HepG2 (cell line): ENCODE data around the gene NRG2. TPM values are rescaled to one million over a fixed set of nuclear protein-coding genes. Genes with fewer than 3 reads are reported as not detected.

ENCODE experiments used
- ATAC-seq: fragments of 200-7000 bp; cut with Tn5 transposase; 3 replicates; pipeline ENCODE4 v1.9.1; 2020; ENCODE audit warnings: mild to moderate bottlenecking, moderate library complexity
- BruUV-seq: library from RNA; stranded (reverse); fragments of 400-500 nt; replicated peaks from 2 replicates; lab custom pipeline; 2021; lab: Mats Ljungman, UMichigan
- CTCF ChIA-PET: fragments of 300-600 bp; formaldehyde crosslinking; extraction: SDS; loops from one replicate; lab custom pipeline; 2021; ENCODE audit warnings: low total read pairs, inconsistent platforms, low intra/inter-chr PET ratio; lab: Yijun Ruan, JAX
- POLR2A ChIA-PET: fragments of 350-600 bp; sonication (Branson Sonifier 250); formaldehyde crosslinking; loops from one replicate; lab custom pipeline; 2020; ENCODE audit warnings: antibody characterized with exemption, inconsistent platforms; lab: Yijun Ruan, JAX
- DNase-seq: peaks from one replicate; pipeline ENCODE4 v3.0.0-alpha.2; 2015; ENCODE audit warnings: low spot score
- FAIRE-seq: peaks from 3 replicates; lab custom pipeline; 2011; peaks lifted over from hg19 to GRCh38; lab: Jason Lieb, UNC
- H2AFZ ChIP-seq: one replicate; pipeline ENCODE4 v1.6.1; 2011; ENCODE audit warnings: low read length, inconsistent platforms
- H3K27ac ChIP-seq: fragments of 300-600 bp; 3 replicates; pipeline ENCODE4 v1.8.0; 2011; ENCODE audit warnings: mixed run types, mild to moderate bottlenecking, mixed read lengths, low read length, inconsistent platforms; ENCODE audit not compliant: insufficient read depth; ENCODE audit errors: extremely low read length
- H3K27me3 ChIP-seq, 2 experiments: fragments of 200-600 bp in 1 of 2; 2 replicates in 1 of 2; 3 replicates in 1 of 2; pipeline versions ENCODE4 v1.6.0 to v1.8.0; 2011; ENCODE audit warnings: low read length in 2 of 2, mild to moderate bottlenecking in 2 of 2, moderate library complexity in 2 of 2, inconsistent platforms in 1 of 2; ENCODE audit not compliant: insufficient read depth in 2 of 2, control insufficient read depth in 1 of 2
- H3K36me3 ChIP-seq, 2 experiments: fragments of 200-600 bp in 1 of 2; replicated peaks in 1 of 2; 2 replicates in 1 of 2; 3 replicates in 1 of 2; pipeline versions ENCODE4 v1.5.1 to v1.8.0; 2011; ENCODE audit warnings: low read length in 2 of 2, inconsistent platforms in 1 of 2; ENCODE audit not compliant: insufficient read depth in 2 of 2, control insufficient read depth in 1 of 2
- H3K4me1 ChIP-seq: 2 replicates; pipeline ENCODE4 v1.5.1; 2012; ENCODE audit warnings: low read length, inconsistent platforms; ENCODE audit not compliant: insufficient read depth
- H3K4me2 ChIP-seq: 2 replicates; pipeline ENCODE4 v1.6.0; 2011; ENCODE audit warnings: low read depth, low read length, inconsistent platforms
- H3K4me3 ChIP-seq, 3 experiments: fragments of 200-600 bp in 1 of 3; sonication (generic), shearing (Covaris generic) in 1 of 3; replicated peaks in 1 of 3; 2 replicates each; pipeline ENCODE4 v1.5.1; 2011 to 2016; ENCODE audit warnings: low read length in 3 of 3, inconsistent platforms in 2 of 3, low read depth in 2 of 3, mild to moderate bottlenecking in 2 of 3, control low read depth in 1 of 3, mixed read lengths in 1 of 3; ENCODE audit not compliant: insufficient read depth in 1 of 3
- H3K79me2 ChIP-seq: one replicate; pipeline ENCODE4 v1.6.1; 2011; ENCODE audit warnings: low read length, inconsistent platforms; ENCODE audit not compliant: insufficient read depth
- H3K9ac ChIP-seq: 2 replicates; pipeline ENCODE4 v1.6.0; 2011; ENCODE audit warnings: mild to moderate bottlenecking, low read depth, low read length, inconsistent platforms; ENCODE audit not compliant: insufficient read depth
- H3K9me3 ChIP-seq: 2 replicates; pipeline ENCODE4 v1.5.1; 2012; ENCODE audit warnings: mild to moderate bottlenecking, low read length
- H4K20me1 ChIP-seq: 2 replicates; pipeline ENCODE4 v1.6.0; 2011; ENCODE audit warnings: inconsistent platforms, mild to moderate bottlenecking, low read length, moderate library complexity; ENCODE audit not compliant: insufficient read depth
- ESRRA ChIP-seq: sonication (generic); formaldehyde crosslinking; IDR thresholded peaks from 2 replicates; pipeline ENCODE4 v1.5.1; 2020; ENCODE audit warnings: mild to moderate bottlenecking, low read depth, missing genetic modification reagents
- FOSL2 ChIP-seq: sonication (generic); formaldehyde crosslinking; IDR thresholded peaks from 2 replicates; pipeline ENCODE4 v1.4.0; 2020; ENCODE audit warnings: missing genetic modification reagents
- HNF4A ChIP-seq: sonication (generic); formaldehyde crosslinking; IDR thresholded peaks from 2 replicates; pipeline ENCODE4 v1.4.0; 2020; ENCODE audit warnings: missing genetic modification reagents
- ISL2 ChIP-seq: sonication (generic); formaldehyde crosslinking; IDR thresholded peaks from 2 replicates; pipeline ENCODE4 v1.5.0; 2020; ENCODE audit warnings: missing genetic modification reagents
- MAFK ChIP-seq, 2 experiments: IDR thresholded peaks in 1 of 2; conservative IDR thresholded peaks in 1 of 2; 2 replicates each; pipeline ENCODE4 v1.6.1; 2011; ENCODE audit warnings: improper control_type of control experiment in 2 of 2, low read length in 2 of 2
- NPAS2 ChIP-seq: sonication (generic); formaldehyde crosslinking; IDR thresholded peaks from 2 replicates; pipeline ENCODE4 v1.8.0; 2022; ENCODE audit warnings: mild to moderate bottlenecking, missing genetic modification reagents, borderline replicate concordance
- XBP1 ChIP-seq: sonication (generic); formaldehyde crosslinking; IDR thresholded peaks from 2 replicates; pipeline ENCODE4 v1.5.0; 2020; ENCODE audit warnings: missing genetic modification reagents
- ZBTB8A ChIP-seq: sonication (generic); formaldehyde crosslinking; IDR thresholded peaks from 2 replicates; pipeline ENCODE4 v1.4.0; 2020; ENCODE audit warnings: mild to moderate bottlenecking, low read depth, missing genetic modification reagents, borderline replicate concordance
- ZFP62 ChIP-seq: sonication (generic); formaldehyde crosslinking; IDR thresholded peaks from 2 replicates; pipeline ENCODE4 v1.4.0; 2020; ENCODE audit warnings: missing genetic modification reagents
- ZNF264 ChIP-seq: sonication (generic); formaldehyde crosslinking; IDR thresholded peaks from 2 replicates; pipeline ENCODE4 v1.4.0; 2020; ENCODE audit warnings: missing genetic modification reagents
- ZNF563 ChIP-seq: sonication (generic); formaldehyde crosslinking; IDR thresholded peaks from 2 replicates; pipeline ENCODE4 v1.8.0; 2022; ENCODE audit warnings: mild to moderate bottlenecking, moderate library complexity, missing genetic modification reagents
- ZNF672 ChIP-seq: sonication (generic); formaldehyde crosslinking; IDR thresholded peaks from 2 replicates; pipeline ENCODE4 v1.8.1; 2022; ENCODE audit warnings: missing genetic modification reagents
- WGBS: methylation state at CpG from one replicate; pipeline ENCODE4 v1.1.6; 2017; ENCODE audit warnings: low lambda C conversion rate; 5-methylcytosine and 5-hydroxymethylcytosine counted together
- in situ Hi-C: cut with HindIII; loops from 2 replicates; pipeline ENCODE4 v1.10.0; 2017; ENCODE audit warnings: low pct_unique_long_range_greater_than_20kb; ENCODE audit not compliant: extremely low pct_ligation_motif_present
- intact Hi-C: fragments of 100-400 bp; cut with micrococcal nuclease; formaldehyde crosslinking; loops from one replicate; pipeline ENCODE4 v1.10.0; 2022; ENCODE audit not compliant: unreplicated experiment
- polyA plus RNA-seq, 8 experiments: library from polyadenylated mRNA; depleted of rRNA in 3 of 8; stranded (reverse) in 7 of 8; unstranded in 1 of 8; fragments of >200 nt; fragmentation: Illumina TruSeq in 4 of 8; extraction: Trizol in 4 of 8; gene quantifications; 2 replicates each; pipeline versions ENCODE4 v1.2.1 to v1.2.3, GENCODE V29; 2011 to 2016; ENCODE audit warnings: low read depth in 4 of 8, missing spikeins in 1 of 8, mixed read lengths in 1 of 8; ENCODE audit not compliant: insufficient read depth in 1 of 8
- total RNA-seq, 5 experiments: library from RNA; depleted of rRNA; stranded (reverse); fragments of >200 nt; fragmentation: Illumina TruSeq; extraction: Trizol; gene quantifications; 2 replicates each; pipeline ENCODE4 v1.2.3, GENCODE V29; 2016; ENCODE audit warnings: low read depth in 1 of 5
- TF ChIP-seq, protein P1 (sequence below): sonication (generic); formaldehyde crosslinking; IDR thresholded peaks from 2 replicates; pipeline ENCODE4 v1.8.1; 2023; ENCODE audit warnings: mild to moderate bottlenecking, missing genetic modification reagents
- TF ChIP-seq, protein P2 (sequence below): sonication (generic); formaldehyde crosslinking; IDR thresholded peaks from 2 replicates; pipeline ENCODE4 v1.4.0; 2020; ENCODE audit warnings: missing genetic modification reagents
- TF ChIP-seq, protein P3 (sequence below): sonication (generic); formaldehyde crosslinking; IDR thresholded peaks from 2 replicates; pipeline ENCODE4 v1.5.0; 2020; ENCODE audit warnings: missing genetic modification reagents

The NRG2 gene
- total and polyA plus RNA-seq, 2 of the 13 experiments (the other 11 are each of a cell fraction or from before 2014, with no cell fraction given), result not detected

DNA sequence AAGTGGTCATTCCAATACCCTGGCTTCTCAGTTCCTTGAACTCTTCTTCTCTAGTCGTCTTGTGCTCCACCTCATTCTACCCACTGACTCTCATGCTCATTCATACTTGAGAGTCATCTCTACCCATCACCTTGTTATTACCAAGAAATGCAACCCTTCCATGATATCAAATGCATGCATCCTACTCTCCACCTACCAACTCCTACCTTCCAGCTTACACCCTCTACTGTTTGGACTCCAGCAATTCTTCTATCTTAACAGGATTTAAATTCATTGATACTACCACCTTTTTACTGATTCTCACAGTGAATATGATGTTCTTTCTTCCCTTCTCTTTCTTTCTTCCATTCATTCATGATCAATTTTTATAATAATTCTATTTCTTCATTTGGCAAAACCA is 30.7 kb downstream of the NRG2 start (continued):
- TF ChIP-seq ZNF563 (no peak), XBP1 (CRISPR knock-in tag) (no peak), ISL2 (CRISPR knock-in tag) (no peak), ZBTB8A (CRISPR knock-in tag) (no peak)
- TF ChIP-seq, all 625 proteins: peak for 0

DNA sequence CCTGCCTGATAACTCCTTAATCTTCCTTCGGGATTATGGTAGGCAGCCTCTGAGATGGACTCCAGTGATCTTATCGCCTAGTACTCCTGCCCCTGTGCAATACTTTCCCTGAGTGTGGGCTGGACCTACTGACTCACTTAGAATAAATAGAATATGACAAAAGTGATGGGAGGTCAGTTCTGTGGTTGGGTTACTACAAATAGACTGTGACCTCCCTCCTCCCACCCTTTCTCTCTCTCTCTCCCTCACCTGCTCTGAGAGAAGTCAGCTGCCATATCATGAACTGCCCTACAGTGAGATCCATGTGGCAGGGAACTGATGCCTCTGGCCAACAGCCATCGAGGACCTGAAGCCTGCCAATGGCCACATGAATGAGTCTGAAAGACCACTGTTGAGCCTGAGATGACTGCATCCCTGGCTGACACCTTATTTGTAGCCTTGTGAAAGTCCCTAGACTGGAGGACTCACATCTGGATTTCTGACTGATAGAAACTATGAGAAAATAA is 31.7 kb downstream of the NRG2 start:
- peak; percentile 34 for DNase-seq
- Histone ChIP-seq H3K4me2 (no peak overlapping the region), H2AFZ (no peak overlapping the region)
- POLR2A ChIA-PET, result no interaction called here
- peak; percentile 61 for TF ChIP-seq FOSL2 (CRISPR knock-in tag)
- TF ChIP-seq HNF4A, result no peak
- TF ChIP-seq, all 625 proteins: peak for 1
- Histone ChIP-seq H3K9ac (no peak overlapping the region), H3K27me3 (peaks cover 0 to 25% of the 10 kb centered on the region in 2 experiments; a peak in 4 of 5 replicates), H4K20me1 (no peaks in the 10 kb centered on the region), H3K36me3 (no peaks in the 10 kb centered on the region), H3K79me2 (no peaks in the 10 kb centered on the region), H3K27ac (no peak overlapping the region), H3K4me1 (no peaks in the 10 kb centered on the region), H3K4me3 (no peak overlapping the region), H3K9me3 (no peaks in the 10 kb centered on the region)
- CTCF ChIA-PET, result no interaction called here
- intact Hi-C loops, result no loop called here
- in situ Hi-C loops, result no loop called here
- FAIRE-seq (no peak), ATAC-seq (peak; percentile 63)
- no TSS peak for BruUV-seq
- WGBS, result 1% methylated on average over 3 of the region's 3 CpGs

DNA sequence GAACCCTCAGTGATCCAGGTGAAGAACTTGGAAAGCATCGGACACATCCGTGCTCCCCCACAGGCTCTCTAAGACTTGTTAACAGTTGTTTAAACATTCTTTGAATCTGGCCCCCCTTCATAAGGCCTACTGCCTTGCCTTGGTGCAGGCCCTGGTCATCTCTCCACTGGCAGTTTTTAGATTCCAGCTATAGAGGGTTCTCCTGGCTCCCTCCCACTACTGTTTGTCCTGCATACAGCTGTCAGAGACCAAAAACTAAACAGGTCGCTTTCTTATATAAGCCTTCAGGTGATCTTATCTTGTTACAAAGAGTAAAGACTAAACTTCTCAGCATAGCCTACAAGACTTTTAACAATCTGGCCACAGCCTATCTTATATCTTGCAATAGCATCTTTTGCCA is 32.3 kb downstream of the NRG2 start:
- H3K9ac ChIP-seq, result no peak overlapping the region
- H3K27me3 ChIP-seq, result peaks cover 0 to 23% of the 10 kb centered on the region in 2 experiments; a peak in 4 of 5 replicates
- no peak for ATAC-seq
- no peaks in the 10 kb centered on the region for H3K9me3 ChIP-seq
- intact Hi-C loops (no loop called here), in situ Hi-C loops (no loop called here)
- no peak overlapping the region for H2AFZ ChIP-seq
- no peaks in the 10 kb centered on the region for H3K4me1 ChIP-seq
- H3K36me3 ChIP-seq, result no peaks in the 10 kb centered on the region
- H3K4me2 ChIP-seq, result no peak overlapping the region
- no peak overlapping the region for H3K27ac ChIP-seq
- CTCF ChIA-PET, result no interaction called here
- POLR2A ChIA-PET, result no interaction called here
- FAIRE-seq, result no peak
- no TSS peak for BruUV-seq
- 83% methylated on average over 3 of the region's 3 CpGs for WGBS
- no peaks in the 10 kb centered on the region for H4K20me1 ChIP-seq
- DNase-seq, result no peak
- H3K4me3 ChIP-seq, result no peak overlapping the region
- no peaks in the 10 kb centered on the region for H3K79me2 ChIP-seq
- TF ChIP-seq, protein P1, sequence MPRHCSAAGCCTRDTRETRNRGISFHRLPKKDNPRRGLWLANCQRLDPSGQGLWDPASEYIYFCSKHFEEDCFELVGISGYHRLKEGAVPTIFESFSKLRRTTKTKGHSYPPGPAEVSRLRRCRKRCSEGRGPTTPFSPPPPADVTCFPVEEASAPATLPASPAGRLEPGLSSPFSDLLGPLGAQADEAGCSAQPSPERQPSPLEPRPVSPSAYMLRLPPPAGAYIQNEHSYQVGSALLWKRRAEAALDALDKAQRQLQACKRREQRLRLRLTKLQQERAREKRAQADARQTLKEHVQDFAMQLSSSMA (CRISPR knock-in tag), result no peak
- TF ChIP-seq ZFP62 (no peak), ESRRA (CRISPR knock-in tag) (no peak), MAFK (conservative IDR thresholded peaks at IDR 0.05 in 1 of 2, IDR thresholded peaks at IDR 0.05 in 1 of 2; ENCODE audit: low read length in 2 of 2) (no peak), ZNF264 (CRISPR knock-in tag) (no peak), ZNF672 (no peak), NPAS2 (CRISPR knock-in tag) (no peak), ISL2 (CRISPR knock-in tag) (no peak)
- TF ChIP-seq, protein P2, sequence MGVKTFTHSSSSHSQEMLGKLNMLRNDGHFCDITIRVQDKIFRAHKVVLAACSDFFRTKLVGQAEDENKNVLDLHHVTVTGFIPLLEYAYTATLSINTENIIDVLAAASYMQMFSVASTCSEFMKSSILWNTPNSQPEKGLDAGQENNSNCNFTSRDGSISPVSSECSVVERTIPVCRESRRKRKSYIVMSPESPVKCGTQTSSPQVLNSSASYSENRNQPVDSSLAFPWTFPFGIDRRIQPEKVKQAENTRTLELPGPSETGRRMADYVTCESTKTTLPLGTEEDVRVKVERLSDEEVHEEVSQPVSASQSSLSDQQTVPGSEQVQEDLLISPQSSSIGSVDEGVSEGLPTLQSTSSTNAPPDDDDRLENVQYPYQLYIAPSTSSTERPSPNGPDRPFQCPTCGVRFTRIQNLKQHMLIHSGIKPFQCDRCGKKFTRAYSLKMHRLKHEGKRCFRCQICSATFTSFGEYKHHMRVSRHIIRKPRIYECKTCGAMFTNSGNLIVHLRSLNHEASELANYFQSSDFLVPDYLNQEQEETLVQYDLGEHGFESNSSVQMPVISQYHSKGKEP (CRISPR knock-in tag), result no peak
- TF ChIP-seq, protein P3, sequence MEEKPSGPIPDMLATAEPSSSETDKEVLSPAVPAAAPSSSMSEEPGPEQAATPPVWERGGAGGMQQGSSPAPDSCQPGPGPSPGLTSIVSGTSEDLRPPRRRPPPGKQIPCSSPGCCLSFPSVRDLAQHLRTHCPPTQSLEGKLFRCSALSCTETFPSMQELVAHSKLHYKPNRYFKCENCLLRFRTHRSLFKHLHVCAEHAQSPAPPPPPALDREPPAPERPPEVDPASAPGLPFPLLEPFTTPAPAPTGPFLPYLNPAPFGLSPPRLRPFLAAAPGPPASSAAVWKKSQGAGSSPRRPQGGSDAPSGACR, result no peak
